Measurements from ENCODE around the gene ZNF492. TPM values are rescaled to one million over a fixed set of nuclear protein-coding genes. Genes with fewer than 3 reads are reported as not detected.

The ZNF492 gene
- total and polyA plus RNA-seq, 10 of the 15 experiments (the other 5 are each of a cell fraction or from before 2014, with no cell fraction given): not detected

GRCh38 chr19:22610121-22610520 lies 24.0 kb upstream of the ZNF492 start:
- Histone ChIP-seq H3K27me3 (replicated peaks in 1 of 2; ENCODE audit: control insufficient read depth in 2 of 2, insufficient read depth in 2 of 2, low read length in 1 of 2) (no peaks in the 10 kb centered on the region), H3K4me3 (no peak overlapping the region), H3K9me3 (replicated peaks; ENCODE audit: control insufficient read depth, insufficient read depth, low read length) (no peaks in the 10 kb centered on the region; the same call in 2 of the 3 replicates), H3K36me3 (ENCODE audit: control insufficient read depth in 2 of 2, insufficient read depth in 2 of 2, low read length in 1 of 2) (no peaks in the 10 kb centered on the region), H3K4me1 (ENCODE audit: control insufficient read depth, insufficient read depth, low read length) (no peaks in the 10 kb centered on the region), H3K4me2 (ENCODE audit: control insufficient read depth, insufficient read depth) (no peak overlapping the region), H4K20me1 (ENCODE audit: control insufficient read depth, insufficient read depth) (no peaks in the 10 kb centered on the region), H2AFZ (ENCODE audit: control insufficient read depth, low read depth, low read length) (no peak overlapping the region), H3K27ac (ENCODE audit: control insufficient read depth, insufficient read depth) (no peak overlapping the region), H3K9ac (ENCODE audit: control insufficient read depth, insufficient read depth, low read length) (no peak overlapping the region), H3K79me2 (ENCODE audit: control insufficient read depth, insufficient read depth, low read length) (no peaks in the 10 kb centered on the region)
- RAD21 ChIA-PET (ENCODE audit: unreplicated experiment): no interaction called here
- CTCF ChIA-PET: no interaction called here
- DNase-seq (ENCODE audit: low read depth, low spot score) (no peak), FAIRE-seq (no peak), ATAC-seq (no peak)
- SMC1A ChIA-PET (ENCODE audit: uncharacterized antibody, unreplicated experiment): no interaction called here
- intact Hi-C loops (cut with micrococcal nuclease; ENCODE audit: unreplicated experiment): no loop called here
- no TSS peak for BruUV-seq (replicated peaks)
- POLR2A ChIA-PET: interaction anchor here (0.6 kb wide), 1 partner anchor 267 kb away, joined by 4 read pairs; no protein-coding TSS in a partner anchor
- WGBS (ENCODE audit: insufficient coverage, insufficient replicate concordance, low lambda C conversion rate, missing lambda C conversion rate): 0% methylated on average over 2 of the region's 2 CpGs
- TF ChIP-seq MXI1 (IDR thresholded peaks at IDR 0.05; ENCODE audit: low read depth, low read length) (no peak), YY1 (IDR thresholded peaks at IDR 0.05; ENCODE audit: low read depth, low read length) (no peak), IKZF1 (conservative IDR thresholded peaks at IDR 0.05) (no peak), FOXK2 (IDR thresholded peaks at IDR 0.05) (no peak), ZNF24 (IDR thresholded peaks at IDR 0.05) (no peak), POU2F2 (IDR thresholded peaks at IDR 0.05; ENCODE audit: borderline replicate concordance, low read depth, low read length) (no peak), ESRRA (IDR thresholded peaks at IDR 0.05; ENCODE audit: low read length) (no peak), RAD21 (IDR thresholded peaks at IDR 0.05; ENCODE audit: insufficient read depth, low read depth, low read length) (no peak), TCF7 (IDR thresholded peaks at IDR 0.05; ENCODE audit: borderline replicate concordance) (no peak), PML (IDR thresholded peaks at IDR 0.05; ENCODE audit: low read length) (no peak), ZNF622 (IDR thresholded peaks at IDR 0.05) (no peak), LARP7 (IDR thresholded peaks at IDR 0.05) (no peak), BCL11A (IDR thresholded peaks at IDR 0.05; ENCODE audit: low read depth, low read length) (no peak), BMI1 (IDR thresholded peaks at IDR 0.05; ENCODE audit: borderline replicate concordance) (no peak), NFYB (IDR thresholded peaks at IDR 0.05; ENCODE audit: insufficient read depth, low read depth, low read length) (no peak), SREBF2 (IDR thresholded peaks at IDR 0.05; ENCODE audit: low read length) (no peak), ZZZ3 (IDR thresholded peaks at IDR 0.05; ENCODE audit: control insufficient read depth, insufficient read length, low read depth) (no peak), HDGF (IDR thresholded peaks at IDR 0.05) (no peak), CUX1 (IDR thresholded peaks at IDR 0.05; ENCODE audit: insufficient replicate concordance, low read depth, low read length) (no peak)
- in situ Hi-C loops (cut with MboI): no loop called here
